ENCODE measurements around the gene TALDO1. TPM values are rescaled to one million over a fixed set of nuclear protein-coding genes. Genes with fewer than 3 reads are reported as not detected.
A peak's percentile ranks its signal among the peaks of the same experiment; 100 is the strongest.

TALDO1 gene
- total RNA-seq, 1 donor from 2014 or later = 101 TPM

DNA sequence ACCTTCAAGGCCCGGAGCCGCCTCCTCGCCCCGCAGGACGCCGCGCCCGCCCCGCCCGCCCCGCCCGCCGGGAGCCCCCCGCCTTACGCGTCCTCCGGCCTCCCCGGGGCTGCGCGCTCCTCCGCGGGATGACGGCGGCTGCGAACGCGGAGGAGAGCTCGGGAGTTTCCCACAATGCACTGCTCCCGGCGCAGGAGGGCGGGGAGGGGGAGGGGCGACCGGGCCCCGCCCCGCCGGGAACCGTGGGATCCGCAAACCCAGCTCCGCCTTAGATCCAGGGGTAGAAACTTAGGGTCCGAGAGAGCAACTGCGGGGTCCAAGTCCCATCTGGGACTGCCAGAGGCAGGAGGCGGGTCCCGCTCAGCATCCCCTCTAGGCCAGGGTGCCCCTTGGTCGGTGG lies 42.7 kb downstream of the TALDO1 start, which contains the start of gene CEND1:
CEND1 (minus strand) TSS at position 148 of the 400 bp plus-strand sequence. CDS start 1,514 bp downstream, outside the sequence.
- no peaks in the 10 kb centered on the region for H3K9me3 ChIP-seq (ENCODE audit: low read depth)
- peaks cover 26% of the 10 kb centered on the region for H3F3A ChIP-seq (ENCODE audit: low read depth)
- no peak within 1 kb of the TSS for H3K9ac ChIP-seq
- no peaks in the 10 kb centered on the region for H3K79me2 ChIP-seq (ENCODE audit: low read depth)
- H2AFZ ChIP-seq (replicated peaks) = no peak within 1 kb of the TSS
- peak within 1 kb of the TSS; percentile 65 for H3K4me3 Mint-ChIP-seq
- H3K4me3 ChIP-seq = peak within 1 kb of the TSS; percentile 19
- H3K27me3 Mint-ChIP-seq (ENCODE audit: insufficient read depth, low read depth) = peaks cover 8% of the 10 kb centered on the region
- TF ChIP-seq EZH2phosphoT487 (IDR thresholded peaks at IDR 0.05) (no peak), EZH2 (IDR thresholded peaks at IDR 0.05) (no peak)
- TF ChIP-seq, protein P1, sequence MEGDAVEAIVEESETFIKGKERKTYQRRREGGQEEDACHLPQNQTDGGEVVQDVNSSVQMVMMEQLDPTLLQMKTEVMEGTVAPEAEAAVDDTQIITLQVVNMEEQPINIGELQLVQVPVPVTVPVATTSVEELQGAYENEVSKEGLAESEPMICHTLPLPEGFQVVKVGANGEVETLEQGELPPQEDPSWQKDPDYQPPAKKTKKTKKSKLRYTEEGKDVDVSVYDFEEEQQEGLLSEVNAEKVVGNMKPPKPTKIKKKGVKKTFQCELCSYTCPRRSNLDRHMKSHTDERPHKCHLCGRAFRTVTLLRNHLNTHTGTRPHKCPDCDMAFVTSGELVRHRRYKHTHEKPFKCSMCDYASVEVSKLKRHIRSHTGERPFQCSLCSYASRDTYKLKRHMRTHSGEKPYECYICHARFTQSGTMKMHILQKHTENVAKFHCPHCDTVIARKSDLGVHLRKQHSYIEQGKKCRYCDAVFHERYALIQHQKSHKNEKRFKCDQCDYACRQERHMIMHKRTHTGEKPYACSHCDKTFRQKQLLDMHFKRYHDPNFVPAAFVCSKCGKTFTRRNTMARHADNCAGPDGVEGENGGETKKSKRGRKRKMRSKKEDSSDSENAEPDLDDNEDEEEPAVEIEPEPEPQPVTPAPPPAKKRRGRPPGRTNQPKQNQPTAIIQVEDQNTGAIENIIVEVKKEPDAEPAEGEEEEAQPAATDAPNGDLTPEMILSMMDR (IDR thresholded peaks at IDR 0.05) = no peak
- H4K20me1 ChIP-seq (ENCODE audit: low read depth) = peaks cover 32% of the 10 kb centered on the region
- H3K4me2 ChIP-seq = peak within 1 kb of the TSS; percentile 54
- H3K9me3 Mint-ChIP-seq = no peaks in the 10 kb centered on the region
- no peaks in the 10 kb centered on the region for H3K27me3 ChIP-seq
- no peaks in the 10 kb centered on the region for H3K36me3 ChIP-seq
- peaks cover 2% of the 10 kb centered on the region for H3K36me3 Mint-ChIP-seq
- H3K4me1 Mint-ChIP-seq = peaks cover 6% of the 10 kb centered on the region
- no peak within 1 kb of the TSS for H3K27ac ChIP-seq
- peak; percentile 79 for DNase-seq (ENCODE audit: low spot score)
- peaks cover 20% of the 10 kb centered on the region for H3K4me1 ChIP-seq
- no peak within 1 kb of the TSS for H3K27ac Mint-ChIP-seq

DNA sequence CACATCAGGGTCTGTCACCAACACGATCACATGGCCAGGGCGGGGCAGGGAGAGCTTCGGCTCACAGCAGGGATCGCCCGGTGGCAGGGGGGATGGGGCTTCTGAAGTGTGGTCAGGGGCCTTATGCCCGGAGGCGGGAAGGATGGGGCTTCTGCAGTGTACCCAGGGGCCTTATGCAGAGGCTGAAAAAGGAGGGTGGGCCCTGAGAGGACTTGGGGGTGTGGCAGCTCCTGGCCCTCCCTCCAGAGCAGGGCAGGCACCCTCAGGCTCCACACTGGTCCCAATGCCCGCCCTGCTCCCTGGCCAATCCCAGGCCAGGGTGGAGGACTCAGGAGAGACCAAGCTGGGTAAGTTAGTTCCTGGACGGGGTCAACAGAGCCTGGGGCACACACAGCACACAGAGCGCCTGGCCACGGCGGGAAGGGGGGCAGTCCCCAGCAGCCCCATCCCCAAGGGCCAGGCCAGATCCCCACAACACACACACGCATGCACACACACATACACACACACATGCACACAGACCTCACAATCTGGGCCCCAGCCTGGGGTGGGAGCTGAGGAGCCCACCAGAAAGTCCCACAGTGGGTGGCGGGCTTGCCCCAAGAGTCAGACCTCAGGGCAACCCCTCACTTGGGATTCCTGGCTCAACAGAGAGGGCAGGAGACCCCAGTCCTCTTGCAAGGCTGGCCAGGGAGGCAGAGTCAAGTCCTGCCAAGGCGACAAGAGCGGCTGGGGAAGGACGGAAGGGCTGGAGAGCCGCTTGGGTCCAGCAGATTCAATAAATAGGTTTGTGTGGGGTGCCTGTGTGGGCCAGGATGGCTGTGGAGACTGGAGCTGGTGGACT lies 43.7 kb downstream of the TALDO1 start:
- Histone ChIP-seq H3K36me3 (no peaks in the 10 kb centered on the region), H4K20me1 (ENCODE audit: low read depth) (peaks cover 39% of the 10 kb centered on the region), H3K4me1 (peaks cover 23% of the 10 kb centered on the region), H3K4me3 (no peak overlapping the region), H3K27ac (no peak overlapping the region), H3F3A (ENCODE audit: low read depth) (peaks cover 26% of the 10 kb centered on the region), H3K79me2 (ENCODE audit: low read depth) (peaks cover 3% of the 10 kb centered on the region), H2AFZ (replicated peaks) (no peak overlapping the region), H3K4me2 (peak overlapping the region; percentile 54), H3K9ac (no peak overlapping the region), H3K27me3 (no peaks in the 10 kb centered on the region), H3K9me3 (ENCODE audit: low read depth) (no peaks in the 10 kb centered on the region)
- Mint-ChIP-seq H3K36me3 (peaks cover 2% of the 10 kb centered on the region), H3K9me3 (no peaks in the 10 kb centered on the region), H3K4me3 (peak overlapping the region; percentile 21), H3K4me1 (peaks cover 8% of the 10 kb centered on the region), H3K27me3 (ENCODE audit: insufficient read depth, low read depth) (peaks cover 3% of the 10 kb centered on the region), H3K27ac (no peak overlapping the region)
- no peak for TF ChIP-seq EZH2phosphoT487 (IDR thresholded peaks at IDR 0.05)
- no peak for TF ChIP-seq EZH2 (IDR thresholded peaks at IDR 0.05)
- TF ChIP-seq, protein P1 (IDR thresholded peaks at IDR 0.05) = no peak
- DNase-seq (ENCODE audit: low spot score) = peak; percentile 63

DNA sequence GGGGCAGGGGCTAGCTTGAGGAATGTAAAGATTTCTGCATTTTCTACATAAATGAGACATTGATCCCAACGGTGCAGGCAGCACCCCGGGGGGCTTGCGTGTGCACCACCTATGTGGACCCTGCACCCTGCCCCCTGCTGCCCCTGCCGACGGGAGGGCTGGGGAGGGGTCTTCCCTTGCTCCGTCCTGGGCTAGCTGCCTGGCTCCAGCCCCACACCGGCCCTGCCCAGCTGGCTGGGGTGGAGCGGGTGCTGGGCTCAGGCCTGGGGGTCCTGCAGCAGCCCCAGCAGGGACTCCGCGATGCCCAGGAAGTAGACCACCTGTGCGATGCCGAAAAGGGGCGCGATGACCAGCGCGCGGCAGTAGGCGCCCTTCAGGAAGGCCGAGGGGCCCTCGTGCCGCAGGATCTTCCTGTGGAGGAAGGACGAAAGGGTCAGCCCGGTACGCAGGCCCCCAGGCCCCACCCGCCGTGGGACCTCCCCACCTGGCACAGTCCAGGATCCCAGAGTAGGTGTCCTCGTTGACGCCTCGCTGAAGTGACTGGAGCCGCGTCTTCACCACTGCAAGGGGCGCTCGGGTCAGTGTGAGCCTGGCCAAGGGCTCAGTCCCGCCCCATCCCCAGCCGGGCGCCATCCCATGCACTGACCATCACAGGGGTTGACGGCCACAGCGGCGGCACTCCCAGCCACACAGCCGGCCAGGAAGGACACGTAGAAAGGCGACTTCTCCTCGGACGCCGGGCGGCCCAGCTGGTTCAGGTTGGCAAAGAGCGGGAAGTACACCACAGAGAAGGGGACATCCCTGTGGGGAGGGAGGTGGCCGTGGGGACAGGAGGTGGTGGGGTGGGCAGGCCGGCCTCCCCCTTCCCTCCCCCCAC lies 44.6 kb downstream of the TALDO1 start:
- peaks cover 32% of the 10 kb centered on the region for H3K4me1 ChIP-seq
- H3K4me2 ChIP-seq = no peak overlapping the region
- no peaks in the 10 kb centered on the region for H3K27me3 ChIP-seq
- H2AFZ ChIP-seq (replicated peaks) = no peak overlapping the region
- no peak overlapping the region for H3K4me3 ChIP-seq
- Mint-ChIP-seq H3K9me3 (no peaks in the 10 kb centered on the region), H3K27me3 (ENCODE audit: insufficient read depth, low read depth) (peaks cover 6% of the 10 kb centered on the region), H3K27ac (no peak overlapping the region), H3K36me3 (peaks cover 2% of the 10 kb centered on the region), H3K4me3 (no peak overlapping the region), H3K4me1 (peaks cover 16% of the 10 kb centered on the region)
- H3K27ac ChIP-seq = no peak overlapping the region
- H3K9ac ChIP-seq = no peak overlapping the region
- peaks cover 48% of the 10 kb centered on the region for H4K20me1 ChIP-seq (ENCODE audit: low read depth)
- no peak for DNase-seq (ENCODE audit: low spot score)
- H3F3A ChIP-seq (ENCODE audit: low read depth) = peaks cover 26% of the 10 kb centered on the region
- TF ChIP-seq EZH2phosphoT487 (IDR thresholded peaks at IDR 0.05) = no peak
- H3K36me3 ChIP-seq = no peaks in the 10 kb centered on the region
- peaks cover 12% of the 10 kb centered on the region for H3K79me2 ChIP-seq (ENCODE audit: low read depth)
- H3K9me3 ChIP-seq (ENCODE audit: low read depth) = no peaks in the 10 kb centered on the region
